ENCODE measurements around the gene CEP19. TPM values are rescaled to one million over a fixed set of nuclear protein-coding genes. Genes with fewer than 3 reads are reported as not detected.

Gene CEP19
- total RNA-seq, 1 donor from 2014 or later: 4.1 TPM

GRCh38 chr3:196659901-196660351, 52.1 kb downstream of the CEP19 start:
- Mint-ChIP-seq H3K9me3 (ENCODE audit: unreplicated experiment) (no peaks in the 10 kb centered on the region), H3K27me3 (ENCODE audit: unreplicated experiment) (no peaks in the 10 kb centered on the region), H3K4me1 (ENCODE audit: unreplicated experiment) (peaks cover 5% of the 10 kb centered on the region), H3K4me3 (ENCODE audit: unreplicated experiment) (no peak overlapping the region), H3K27ac (ENCODE audit: unreplicated experiment) (no peak overlapping the region), H3K36me3 (ENCODE audit: unreplicated experiment) (no peaks in the 10 kb centered on the region)
- TF ChIP-seq CTCF (IDR thresholded peaks at IDR 0.05): no peak
- no peak for DNase-seq (ENCODE audit: extremely low spot score, unreplicated experiment)

Other genes with a start within 250 kb of the CEP19 start
- gene RNF168, start 208.5 kb downstream of the CEP19 start, total RNA-seq: 17.2 and 19.8 TPM in 2 replicates
- gene SMCO1, start 196.9 kb downstream of the CEP19 start, total RNA-seq: not detected in 2 replicates
- gene WDR53, start 143.7 kb downstream of the CEP19 start, total RNA-seq: 15.4 and 16.5 TPM in 2 replicates
- 7.8 and 8.2 TPM in 2 replicates for gene FBXO45, start 143.6 kb downstream of the CEP19 start, total RNA-seq
- 0.13 and 0.24 TPM in 2 replicates for gene NRROS, start 72.6 kb downstream of the CEP19 start, total RNA-seq
- gene PIGX, start 127 bp upstream of the CEP19 start, total RNA-seq: 26.6 and 27.2 TPM in 2 replicates
- 76.7 and 79.4 TPM in 2 replicates for gene PAK2, start 27.6 kb upstream of the CEP19 start, total RNA-seq
- 35.9 and 36.9 TPM in 2 replicates for gene SENP5, start 155.7 kb upstream of the CEP19 start, total RNA-seq
- 59.5 and 66.1 TPM in 2 replicates for gene NCBP2, start 230.3 kb upstream of the CEP19 start, total RNA-seq

Data from osteocyte (in vitro differentiated cells).